ENCODE results near the gene ST7.

Gene ST7

GRCh38 chr7:117134889-117135552 is 181.7 kb downstream of the ST7 start:
- no peak for DNase-seq

GRCh38 chr7:117135553-117135891 is 182.2 kb downstream of the ST7 start:
- no peak for DNase-seq

GRCh38 chr7:117137868-117138267 is 184.6 kb downstream of the ST7 start:
- no peak for DNase-seq

- no peak for DNase-seq
Observed at GRCh38 chr7:117138495-117138894, 185.2 kb downstream of the ST7 start.

- no peak for DNase-seq
Observed at GRCh38 chr7:117138981-117139380, 185.7 kb downstream of the ST7 start.

- DNase-seq: no peak
Observed at GRCh38 chr7:117139397-117139984, 186.2 kb downstream of the ST7 start.

- no peak for DNase-seq
Observed at GRCh38 chr7:117140921-117141320, 187.6 kb downstream of the ST7 start.

GRCh38 chr7:117143066-117143465 is 189.8 kb downstream of the ST7 start:
- DNase-seq: no peak

- no peak for DNase-seq
Observed at GRCh38 chr7:117143580-117143979, 190.3 kb downstream of the ST7 start.

- DNase-seq: no peak
Observed at GRCh38 chr7:117145333-117145732, 192.0 kb downstream of the ST7 start.

GRCh38 chr7:117146059-117146458 is 192.8 kb downstream of the ST7 start:
- DNase-seq: no peak

GRCh38 chr7:117146511-117146910 is 193.2 kb downstream of the ST7 start:
- DNase-seq: no peak

GRCh38 chr7:117148971-117149370 is 195.7 kb downstream of the ST7 start:
- DNase-seq: no peak

GRCh38 chr7:117149692-117150091 is 196.4 kb downstream of the ST7 start:
- DNase-seq: no peak

- DNase-seq: no peak
Observed at GRCh38 chr7:117152213-117153007, 199.1 kb downstream of the ST7 start.

GRCh38 chr7:117153016-117153545 is 199.8 kb downstream of the ST7 start:
- no peak for DNase-seq

GRCh38 chr7:117154721-117155120 is 201.4 kb downstream of the ST7 start:
- DNase-seq: no peak

GRCh38 chr7:117155694-117156093 is 202.4 kb downstream of the ST7 start:
- no peak for DNase-seq

GRCh38 chr7:117157241-117158209 is 204.2 kb downstream of the ST7 start:
- no peak for DNase-seq

GRCh38 chr7:117158941-117159697 is 205.8 kb downstream of the ST7 start:
- no peak for DNase-seq

- DNase-seq: no peak
Observed at GRCh38 chr7:117163101-117163500, 209.8 kb downstream of the ST7 start.

GRCh38 chr7:117164620-117165019 is 211.3 kb downstream of the ST7 start:
- DNase-seq: no peak
